T-cell (primary cell): ENCODE results near the gene ZFP1. TPM values are rescaled to one million over a fixed set of nuclear protein-coding genes. Genes with fewer than 3 reads are reported as not detected.
A peak's percentile ranks its signal among the peaks of the same experiment; 100 is the strongest.

Source experiments
- ATAC-seq, 4 experiments: fragments of 200-7000 bp in 3 of 4; fragments of 150-1000 bp in 1 of 4; cut with Tn5 transposase; replicated peaks in 1 of 4; 1 replicate in 3 of 4; 2 replicates in 1 of 4; pipeline ENCODE4 v1.10.0; 2021; ENCODE audit warnings: moderate library complexity in 3 of 4, mild to moderate bottlenecking in 2 of 4, moderate number of reproducible peaks in 1 of 4
- CTCF ChIA-PET, 2 donors: fragments of 300-600 bp; sonication (Branson Sonifier 250); formaldehyde crosslinking; loops; one replicate each; lab custom pipeline; 2022; ENCODE audit warnings: antibody characterized with exemption in 2 of 2; lab: Charles Lee
- POLR2A ChIA-PET, 2 donors: fragments of 300-600 bp; sonication (Branson Sonifier 250); formaldehyde crosslinking; loops; one replicate each; lab custom pipeline; 2022; ENCODE audit warnings: antibody characterized with exemption in 2 of 2; lab: Charles Lee
- DNase-seq, 35 experiments: peaks; one replicate each; pipeline versions ENCODE4 v3.0.0 to v3.0.0-alpha.2; 2013 to 2023
- H3K27ac ChIP-seq: one replicate; pipeline ENCODE4 v1.5.1; 2013; ENCODE audit warnings: low read length
- H3K27me3 ChIP-seq, 2 experiments: replicated peaks in 1 of 2; 1 replicate in 1 of 2; 2 replicates in 1 of 2; pipeline versions ENCODE4 v1.6.1 to v1.7.0; 2013; ENCODE audit warnings: low read length in 1 of 2, mixed read lengths in 1 of 2; ENCODE audit not compliant: control insufficient read depth in 2 of 2, insufficient read depth in 2 of 2; ENCODE audit errors: extremely low read depth in 1 of 2
- H3K36me3 ChIP-seq, 2 donors: 1 replicate in 1 of 2; 2 replicates in 1 of 2; pipeline versions ENCODE4 v1.6.1 to v1.7.0; 2013; ENCODE audit warnings: low read length in 1 of 2; ENCODE audit not compliant: control insufficient read depth in 2 of 2, insufficient read depth in 1 of 2; ENCODE audit errors: extremely low read depth in 1 of 2
- H3K4me1 ChIP-seq, 2 experiments: 1 replicate in 1 of 2; 2 replicates in 1 of 2; pipeline versions ENCODE4 v1.6.1 to v1.7.0; 2013; ENCODE audit warnings: low read length in 2 of 2, mixed read lengths in 1 of 2; ENCODE audit not compliant: insufficient read depth in 2 of 2, control insufficient read depth in 1 of 2; ENCODE audit errors: extremely low read depth in 1 of 2
- H3K4me3 ChIP-seq, 2 donors: 1 replicate in 1 of 2; 2 replicates in 1 of 2; pipeline versions ENCODE4 v1.5.1 to v1.7.0; 2013; ENCODE audit warnings: mild to moderate bottlenecking in 2 of 2, low read length in 1 of 2, moderate library complexity in 1 of 2; ENCODE audit not compliant: control insufficient read depth in 1 of 2; ENCODE audit errors: extremely low read depth in 1 of 2
- H3K9me3 ChIP-seq: 2 replicates; pipeline ENCODE4 v1.7.0; 2013
- H3K27ac Mint-ChIP-seq, 2 donors: one replicate each; pipeline ENCODE4 v1.8.0; 2020 to 2021; ENCODE audit warnings: mild to moderate bottlenecking in 2 of 2, mixed read lengths in 2 of 2
- H3K27me3 Mint-ChIP-seq, 2 donors: one replicate each; pipeline ENCODE4 v1.8.0; 2021 to 2022; ENCODE audit warnings: mixed read lengths in 2 of 2
- H3K36me3 Mint-ChIP-seq: one replicate; pipeline ENCODE4 v1.8.0; 2021; ENCODE audit warnings: mixed read lengths
- H3K4me1 Mint-ChIP-seq, 3 donors: one replicate each; pipeline ENCODE4 v1.8.0; 2020 to 2022; ENCODE audit warnings: mixed read lengths in 3 of 3, mild to moderate bottlenecking in 1 of 3
- H3K4me3 Mint-ChIP-seq, 3 donors: one replicate each; pipeline ENCODE4 v1.8.0; 2020 to 2022; ENCODE audit warnings: mild to moderate bottlenecking in 3 of 3, mixed read lengths in 3 of 3, moderate library complexity in 3 of 3
- H3K9me3 Mint-ChIP-seq, 3 donors: one replicate each; pipeline ENCODE4 v1.8.0; 2020 to 2022; ENCODE audit warnings: mixed read lengths in 3 of 3
- WGBS: methylation state at CpG from one replicate; pipeline ENCODE4 v1.1.5; 2013; ENCODE audit warnings: missing lambda C conversion rate; ENCODE audit not compliant: insufficient coverage; 5-methylcytosine and 5-hydroxymethylcytosine counted together
- total RNA-seq, 35 experiments: library from RNA in 6 of 35; stranded (reverse) in 6 of 35; fragments of 120-200 nt in 1 of 35; gene quantifications; one replicate each; pipeline versions ENCODE4 v1.2.1 to v1.2.4 and lab custom pipeline; 2013 to 2026

The ZFP1 gene
- total RNA-seq, 5 donors from 2014 or later (not counting 1 experiment from before 2014, with no cell fraction given), result 10.1 to 15.6 (median 14.4) TPM

GRCh38 chr16:75216127-75216526 is 67.8 kb downstream of the ZFP1 start:
- H3K9me3 Mint-ChIP-seq, result no peaks in the 10 kb centered on the region
- no peak overlapping the region for H3K27ac Mint-ChIP-seq
- H3K36me3 Mint-ChIP-seq, result no peaks in the 10 kb centered on the region
- peaks cover 0 to 10% of the 10 kb centered on the region in 2 experiments for H3K4me1 ChIP-seq
- H3K36me3 ChIP-seq, result no peaks in the 10 kb centered on the region
- peaks cover 0 to 1% of the 10 kb centered on the region in 2 donors for H3K27me3 Mint-ChIP-seq
- ATAC-seq, result no peak
- ChIA-PET CTCF (interaction anchor here in 1 of 2 donors (0.9 kb wide), 1 partner anchor 17 kb away, joined by 6 read pairs; no protein-coding TSS in a partner anchor), POLR2A (no interaction called here)
- DNase-seq, result no peak
- no peak overlapping the region for H3K4me3 Mint-ChIP-seq
- no peak overlapping the region for H3K4me3 ChIP-seq
- WGBS, result no CpG with 5 or more reads among the region's 2 CpGs
- peaks cover 8 to 17% (median 12%) of the 10 kb centered on the region in 3 donors for H3K4me1 Mint-ChIP-seq
- peaks cover 0 to 4% of the 10 kb centered on the region in 2 experiments for H3K27me3 ChIP-seq
- no peak overlapping the region for H3K27ac ChIP-seq
- H3K9me3 ChIP-seq, result no peaks in the 10 kb centered on the region

GRCh38 chr16:75216576-75216975 is 68.3 kb downstream of the ZFP1 start:
- Histone ChIP-seq H3K27me3 (peaks cover 0 to 4% of the 10 kb centered on the region in 2 experiments), H3K4me1 (peaks cover 0 to 10% of the 10 kb centered on the region in 2 experiments), H3K9me3 (no peaks in the 10 kb centered on the region), H3K4me3 (no peak overlapping the region), H3K27ac (no peak overlapping the region), H3K36me3 (no peaks in the 10 kb centered on the region)
- Mint-ChIP-seq H3K4me3 (no peak overlapping the region), H3K9me3 (no peaks in the 10 kb centered on the region), H3K27ac (no peak overlapping the region), H3K4me1 (peaks cover 8 to 17% (median 12%) of the 10 kb centered on the region in 3 donors), H3K36me3 (no peaks in the 10 kb centered on the region), H3K27me3 (peaks cover 0 to 1% of the 10 kb centered on the region in 2 donors)
- POLR2A ChIA-PET, result interaction anchor here (0.6 kb wide), 2 partner anchors 403 to 918 kb away, joined by 4 to 10 read pairs; no protein-coding TSS in a partner anchor
- DNase-seq (no peak), ATAC-seq (no peak)
- WGBS, result 94% methylated on average over 2 of the region's 7 CpGs
- CTCF ChIA-PET, result interaction anchor here in 1 of 2 donors (0.9 kb wide), 1 partner anchor 17 kb away, joined by 6 read pairs; no protein-coding TSS in a partner anchor

DNA sequence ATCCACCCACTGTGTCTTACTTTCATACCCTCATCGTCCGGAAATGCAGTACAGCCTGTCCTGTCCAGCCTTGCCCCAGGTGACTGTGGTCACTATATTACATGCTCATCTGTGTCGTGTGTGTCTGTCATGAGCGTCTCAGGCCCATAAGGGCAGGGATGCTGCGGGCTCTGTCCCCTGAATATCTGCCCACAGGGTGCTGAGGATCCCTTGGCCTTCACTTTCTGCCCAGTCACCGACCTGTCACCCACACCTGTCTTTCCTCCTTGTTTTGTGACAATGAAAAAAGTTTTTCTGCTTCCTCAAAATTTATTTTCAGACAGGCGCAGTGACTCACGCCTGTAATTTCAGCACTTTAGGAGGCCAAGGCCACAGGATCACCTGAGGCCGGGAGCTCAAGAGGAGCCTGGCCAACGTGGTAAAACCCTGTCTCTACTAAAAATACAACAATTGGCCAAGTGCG is 69.1 kb downstream of the ZFP1 start:
- H3K4me3 ChIP-seq, result no peak overlapping the region
- no peaks in the 10 kb centered on the region for H3K36me3 ChIP-seq
- Mint-ChIP-seq H3K27ac (no peak overlapping the region), H3K9me3 (no peaks in the 10 kb centered on the region), H3K36me3 (no peaks in the 10 kb centered on the region), H3K4me3 (no peak overlapping the region), H3K4me1 (peaks cover 8 to 17% (median 12%) of the 10 kb centered on the region in 3 donors), H3K27me3 (peaks cover 0 to 1% of the 10 kb centered on the region in 2 donors)
- ATAC-seq, result no peak
- CTCF ChIA-PET, result interaction anchor here in 1 of 2 donors (0.7 kb wide), 1 partner anchor 200 kb away, joined by 6 read pairs; no protein-coding TSS in a partner anchor
- H3K27me3 ChIP-seq, result no peaks in the 10 kb centered on the region
- POLR2A ChIA-PET, result interaction anchor here (0.6 kb wide), 2 partner anchors 402 to 919 kb away, joined by 4 to 10 read pairs; no protein-coding TSS in a partner anchor
- WGBS, result 92% methylated on average over 11 of the region's 11 CpGs
- DNase-seq, result no peak
- no peak overlapping the region for H3K27ac ChIP-seq
- H3K4me1 ChIP-seq, result peaks cover 0 to 10% of the 10 kb centered on the region in 2 experiments
- H3K9me3 ChIP-seq, result no peaks in the 10 kb centered on the region

DNA sequence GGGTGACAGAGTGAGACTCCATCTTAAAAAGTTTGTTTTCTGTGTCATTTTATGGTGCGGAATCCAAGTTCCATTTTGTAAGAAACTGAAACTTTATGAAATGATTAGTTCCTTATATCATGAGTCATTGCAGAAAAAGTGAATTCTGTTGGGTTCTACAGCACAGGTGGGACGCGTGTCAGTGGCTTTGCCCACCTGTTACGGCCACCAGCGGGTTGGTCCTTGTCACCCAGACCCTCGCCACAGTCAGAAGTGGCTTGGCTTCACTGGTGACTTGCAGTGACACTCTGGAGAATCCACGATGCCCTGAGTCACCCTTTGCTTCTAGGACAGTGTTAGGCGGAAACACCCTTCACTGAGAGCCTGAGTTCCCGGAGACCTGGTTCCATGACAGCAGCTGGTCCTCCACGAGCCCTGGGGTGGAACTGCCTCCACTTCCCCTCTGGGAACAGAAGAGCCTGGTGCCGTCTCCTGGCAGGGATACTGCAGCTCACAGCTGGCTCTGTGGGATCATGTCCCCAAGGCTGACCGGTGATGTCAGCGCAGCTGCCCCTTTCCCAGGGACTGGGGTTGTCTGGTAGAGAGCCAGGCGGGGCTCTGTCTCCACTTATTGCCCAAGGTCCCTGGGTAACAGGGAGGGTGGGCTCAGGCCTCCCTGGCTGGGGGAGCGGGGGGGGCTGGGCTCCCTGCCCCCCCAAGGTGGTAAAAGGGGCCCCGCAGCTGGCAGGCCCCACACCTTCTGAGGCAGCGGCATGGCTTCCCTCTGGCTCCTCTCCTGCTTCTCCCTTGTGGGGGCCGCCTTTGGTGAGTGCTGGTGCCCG is 70.1 kb downstream of the ZFP1 start, which contains the start of gene CTRB1:
Gene CTRB1, plus strand, starts transcription at position 733 of the 821 bp plus-strand sequence. Its CDS starts 20 bp downstream, at position 753.
- no peak for DNase-seq
- ATAC-seq, result no peak
- no peaks in the 10 kb centered on the region for H3K36me3 Mint-ChIP-seq
- H3K27me3 Mint-ChIP-seq, result no peaks in the 10 kb centered on the region
- H3K4me1 Mint-ChIP-seq, result peaks cover 8 to 17% (median 12%) of the 10 kb centered on the region in 3 donors
- H3K27ac Mint-ChIP-seq, result peak within 1 kb of the TSS; percentile 83 to 95
- ChIA-PET POLR2A (interaction anchor here in 1 of 2 donors (0.5 to 0.6 kb wide), 2 partner anchors 194 to 506 kb away, joined by 3 read pairs; no protein-coding TSS in a partner anchor), CTCF (interaction anchor here in 1 of 2 donors (0.6 to 0.7 kb wide), 2 partner anchors 15 to 987 kb away, joined by 3 to 4 read pairs; no protein-coding TSS in a partner anchor)
- H3K9me3 ChIP-seq, result no peaks in the 10 kb centered on the region
- no peaks in the 10 kb centered on the region for H3K36me3 ChIP-seq
- WGBS, result 76% methylated on average over 16 of the region's 19 CpGs
- H3K9me3 Mint-ChIP-seq, result no peaks in the 10 kb centered on the region
- H3K27me3 ChIP-seq, result no peaks in the 10 kb centered on the region
- H3K27ac ChIP-seq, result peak within 1 kb of the TSS; percentile 47
- peak within 1 kb of the TSS; percentile 73 to 82 (median 76) for H3K4me3 Mint-ChIP-seq
- peaks cover 0 to 10% of the 10 kb centered on the region in 2 experiments for H3K4me1 ChIP-seq
- peak within 1 kb of the TSS; percentile 20 to 51 for H3K4me3 ChIP-seq

DNA sequence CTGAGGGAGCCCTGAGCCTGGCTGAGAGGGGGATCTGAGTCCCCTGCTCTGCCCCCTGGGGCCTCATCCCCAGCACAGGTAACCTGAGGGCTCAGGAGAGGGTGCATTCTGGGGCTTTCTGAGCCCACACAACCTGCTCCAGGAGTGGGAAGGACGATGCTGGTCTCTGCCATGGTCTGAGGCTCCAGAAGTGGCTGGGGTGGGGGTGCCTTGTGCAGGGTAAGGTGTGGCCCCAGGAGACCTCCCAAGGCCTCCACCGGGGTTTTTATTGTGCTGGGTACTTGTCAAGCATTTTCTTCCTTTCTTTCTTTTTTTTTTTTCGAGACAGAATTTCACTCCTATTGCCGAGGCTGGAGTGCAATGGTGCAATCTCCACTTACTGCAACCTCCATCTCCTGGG is 70.8 kb downstream of the ZFP1 start:
- H3K9me3 Mint-ChIP-seq, result no peaks in the 10 kb centered on the region
- Histone ChIP-seq H3K27me3 (no peaks in the 10 kb centered on the region), H3K9me3 (no peaks in the 10 kb centered on the region), H3K4me3 (no peak overlapping the region), H3K27ac (peak overlapping the region; percentile 47), H3K4me1 (peaks cover 0 to 10% of the 10 kb centered on the region in 2 experiments), H3K36me3 (no peaks in the 10 kb centered on the region)
- POLR2A ChIA-PET, result interaction anchor here in 1 of 2 donors (0.5 kb wide), 1 partner anchor 194 kb away, joined by 3 read pairs; no protein-coding TSS in a partner anchor
- no peak for ATAC-seq
- H3K4me1 Mint-ChIP-seq, result peaks cover 8 to 17% (median 12%) of the 10 kb centered on the region in 3 donors
- peak overlapping the region in 1 of 2 donors; percentile 95 for H3K27ac Mint-ChIP-seq
- H3K36me3 Mint-ChIP-seq, result no peaks in the 10 kb centered on the region
- no peak for DNase-seq
- H3K27me3 Mint-ChIP-seq, result no peaks in the 10 kb centered on the region
- peak overlapping the region in 1 of 3 donors; percentile 73 for H3K4me3 Mint-ChIP-seq
- CTCF ChIA-PET, result interaction anchor here (0.6 kb wide), 2 partner anchors 15 to 170 kb away, joined by 3 to 7 read pairs; no protein-coding TSS in a partner anchor
- 83% methylated on average over 1 of the region's 4 CpGs for WGBS

- no CpG with 5 or more reads among the region's 5 CpGs for WGBS
- no peaks in the 10 kb centered on the region for H3K9me3 ChIP-seq
- peak overlapping the region; percentile 47 for H3K27ac ChIP-seq
- peak overlapping the region; percentile 73 to 82 (median 76) for H3K4me3 Mint-ChIP-seq
- ChIA-PET POLR2A (no interaction called here), CTCF (interaction anchor here (0.6 kb wide), 2 partner anchors 16 to 170 kb away, joined by 3 to 7 read pairs; no protein-coding TSS in a partner anchor)
- H3K9me3 Mint-ChIP-seq, result no peaks in the 10 kb centered on the region
- H3K27me3 Mint-ChIP-seq, result peaks cover 0 to 2% of the 10 kb centered on the region in 2 donors
- peaks cover 0 to 10% of the 10 kb centered on the region in 2 experiments for H3K4me1 ChIP-seq
- DNase-seq (peak in 6 of 35 experiments; percentile 6 to 27 (median 12)), ATAC-seq (peak; percentile 67 to 93 (median 76))
- peak overlapping the region; percentile 20 to 51 for H3K4me3 ChIP-seq
- H3K27me3 ChIP-seq, result no peaks in the 10 kb centered on the region
- no peaks in the 10 kb centered on the region for H3K36me3 ChIP-seq
- H3K4me1 Mint-ChIP-seq, result peaks cover 8 to 17% (median 12%) of the 10 kb centered on the region in 3 donors
- no peaks in the 10 kb centered on the region for H3K36me3 Mint-ChIP-seq
- H3K27ac Mint-ChIP-seq, result peak overlapping the region; percentile 83 to 95
Measured at GRCh38 chr16:75219838-75220237, 71.5 kb downstream of the ZFP1 start.
